Posterior vena cava (tissue), 2 donors: ENCODE data around the gene PBX1. TPM values are rescaled to one million over a fixed set of nuclear protein-coding genes. Genes with fewer than 3 reads are reported as not detected.
"Not testable (repeated sequence)": the region's sequence is repeated elsewhere in the genome, so short reads cannot be mapped to it uniquely, and the experiment has no call there.

Experiments used
- DNase-seq: peaks from one replicate; pipeline ENCODE4 v3.0.0-alpha.2; 2020; ENCODE audit warnings: low spot score
- intact Hi-C, 2 donors: fragments of 100-400 bp; cut with DNase I; formaldehyde crosslinking; loops; one replicate each; pipeline versions ENCODE4 v1.14.1 to v1.14.2; 2022 to 2023
- total RNA-seq, 2 donors: library from RNA; stranded (reverse); fragmentation: NEBNext Ultra II Directional; extraction: Animal tissue kit (Norgen Biotek cat#: 25700); gene quantifications; one replicate each; pipeline ENCODE4 v1.2.1, GENCODE V29; 2021
- donor health status: DM: yes; HTN: yes; CAD: no.
- donor health status: DM: yes; HTN: yes; CAD: no.

Gene PBX1
- total RNA-seq, 2 donors from 2014 or later: 84.2 to 146 TPM

DNA sequence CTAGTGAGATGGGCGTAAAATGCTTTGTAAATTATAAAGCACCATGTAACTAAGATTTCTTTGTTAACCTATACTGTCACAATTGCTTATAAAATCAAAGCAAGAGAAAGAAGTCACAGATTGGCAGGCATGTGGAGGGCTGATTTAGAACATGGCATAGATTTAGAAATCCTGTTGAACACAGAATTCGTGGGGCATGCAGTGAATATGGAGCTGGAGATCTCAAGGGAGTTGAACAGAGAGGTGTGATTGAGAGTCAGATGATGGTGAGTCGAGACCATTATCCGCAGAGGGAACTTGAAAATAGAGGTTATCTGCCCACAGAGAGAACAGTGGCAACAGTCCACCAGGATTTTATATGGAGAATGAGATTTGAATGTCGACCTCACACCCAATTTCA lies 27.6 kb downstream of the PBX1 start:
- intact Hi-C loops: no loop called here
- no peak for DNase-seq

DNA sequence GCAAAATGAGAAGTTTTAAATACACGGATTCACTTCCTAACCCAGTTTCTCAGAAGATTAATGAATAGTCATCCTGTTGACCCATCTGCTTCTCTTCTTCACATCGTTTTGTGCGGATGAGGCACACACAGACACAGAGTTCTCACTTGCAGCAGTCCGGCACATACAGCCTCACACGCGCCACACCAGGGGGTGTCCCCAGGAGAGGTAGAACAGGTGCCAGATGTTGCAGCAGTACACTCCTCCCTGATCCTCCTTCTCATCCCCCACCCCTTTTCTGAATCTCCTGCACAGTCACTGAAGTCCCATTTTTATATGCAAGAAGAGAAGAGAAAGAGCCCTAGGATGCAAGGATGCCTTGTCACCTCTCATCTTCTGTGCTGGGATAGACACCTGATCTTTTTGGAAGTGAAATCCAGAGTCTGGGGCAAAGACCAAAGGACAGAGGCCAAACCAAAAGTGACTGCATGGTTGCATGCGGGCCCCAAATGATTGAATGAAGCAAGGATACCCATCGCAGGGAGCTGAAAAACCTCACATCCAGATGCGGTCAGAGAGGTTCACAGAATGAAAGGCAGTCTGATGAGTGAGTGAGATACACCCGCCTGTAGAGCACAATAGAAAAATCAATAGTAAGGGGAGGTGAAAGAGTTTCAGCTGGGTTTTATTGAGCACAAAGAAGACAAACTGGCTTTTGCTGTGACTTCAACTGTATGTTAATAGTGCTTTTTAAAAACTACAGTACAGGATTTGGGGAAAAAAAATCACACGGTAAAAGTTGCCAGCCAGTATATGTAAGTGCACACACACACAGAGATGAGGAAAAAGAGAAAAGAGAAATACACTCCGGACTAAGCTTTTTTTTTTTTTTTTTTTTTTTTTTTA lies 28.9 kb downstream of the PBX1 start:
- intact Hi-C loops: no loop called here
- DNase-seq: no peak

DNA sequence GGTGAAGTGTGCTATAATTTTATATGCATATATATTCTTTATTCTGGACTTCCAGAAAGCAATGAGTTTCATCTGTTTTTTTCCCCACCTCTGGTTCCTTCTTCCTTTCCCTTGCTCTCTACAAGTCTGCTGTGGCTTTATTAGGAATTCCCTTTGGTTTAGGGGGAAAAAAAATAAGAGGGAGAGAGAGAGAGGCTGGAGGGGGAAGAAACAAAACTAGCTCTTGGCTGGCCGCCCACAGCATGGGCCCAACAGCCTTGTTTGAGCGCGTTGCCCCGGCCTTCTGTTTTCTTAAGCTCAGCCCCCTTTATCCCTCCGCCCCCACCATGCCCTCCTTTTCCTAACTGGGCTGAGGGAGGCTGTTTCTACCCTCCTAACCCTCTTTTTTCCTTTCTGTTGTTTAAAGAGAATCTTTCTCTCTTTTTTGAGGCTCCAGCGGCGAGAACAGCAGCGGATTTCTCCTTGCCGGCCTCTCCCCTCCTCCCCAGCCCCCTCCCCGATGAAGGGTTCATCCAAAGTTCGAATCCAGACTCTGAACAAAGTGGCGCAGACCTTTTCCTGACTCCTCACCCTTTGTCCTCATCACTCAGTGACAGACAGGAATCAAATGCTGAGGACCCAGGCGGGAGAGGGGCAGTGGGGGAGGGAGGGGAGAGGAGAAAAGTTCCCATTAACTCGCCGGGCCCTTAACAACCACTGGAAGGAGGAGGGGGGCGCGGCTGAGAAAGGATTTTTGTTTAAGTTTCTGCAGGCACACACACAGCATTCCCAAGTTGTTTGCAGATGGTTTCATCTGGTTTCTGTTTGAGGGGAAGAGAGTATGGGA lies 29.7 kb downstream of the PBX1 start:
- peak; percentile 90 for DNase-seq
- intact Hi-C loops: no loop called here

DNA sequence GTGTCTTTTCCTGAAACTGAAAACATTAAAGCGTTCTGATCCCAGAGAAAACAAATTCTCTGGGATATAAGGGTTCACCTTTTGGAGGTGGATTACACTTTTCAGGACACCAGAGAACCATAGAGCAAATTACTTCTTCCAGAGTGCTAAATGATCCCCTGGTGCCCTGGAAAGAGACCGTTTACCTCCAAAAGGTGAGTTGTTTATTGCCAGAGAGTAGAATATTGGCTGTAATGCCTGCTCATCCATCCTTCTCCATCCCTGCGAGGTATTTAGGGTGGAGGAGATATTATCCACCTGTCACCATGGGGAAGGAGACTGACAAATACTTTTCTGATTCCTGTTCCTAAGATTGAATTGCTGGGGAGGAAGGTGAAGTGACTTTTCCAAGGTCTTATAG lies 30.4 kb downstream of the PBX1 start:
- no peak for DNase-seq
- intact Hi-C loops: no loop called here

DNA sequence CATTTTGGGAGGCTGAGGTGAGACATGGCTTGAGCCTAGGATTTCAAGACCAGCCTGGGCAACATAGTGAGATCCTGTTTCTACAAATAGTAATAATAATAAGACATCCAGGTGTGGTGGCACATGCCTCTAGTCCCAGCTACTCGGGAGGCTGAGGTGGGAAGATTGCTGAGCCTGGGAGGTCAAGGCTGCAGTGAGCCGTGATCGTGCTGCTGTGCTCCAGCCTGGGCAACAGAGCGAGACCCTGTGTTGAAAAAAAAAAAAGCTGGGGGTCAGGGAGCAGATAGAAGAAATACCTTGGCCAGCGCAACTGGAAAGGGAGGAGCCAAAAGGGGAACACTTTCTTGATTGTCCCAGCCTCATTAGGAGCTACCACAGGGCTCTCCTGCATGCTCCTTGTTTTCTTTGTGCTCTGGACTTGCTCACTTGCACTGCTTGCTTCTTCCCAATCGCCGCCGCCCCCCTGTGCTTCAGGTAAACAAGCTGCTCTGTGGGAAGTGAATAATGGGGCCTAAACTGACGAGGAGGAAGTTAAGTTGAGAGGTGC lies 31.1 kb downstream of the PBX1 start:
- intact Hi-C loops: no loop called here
- DNase-seq: no peak

DNA sequence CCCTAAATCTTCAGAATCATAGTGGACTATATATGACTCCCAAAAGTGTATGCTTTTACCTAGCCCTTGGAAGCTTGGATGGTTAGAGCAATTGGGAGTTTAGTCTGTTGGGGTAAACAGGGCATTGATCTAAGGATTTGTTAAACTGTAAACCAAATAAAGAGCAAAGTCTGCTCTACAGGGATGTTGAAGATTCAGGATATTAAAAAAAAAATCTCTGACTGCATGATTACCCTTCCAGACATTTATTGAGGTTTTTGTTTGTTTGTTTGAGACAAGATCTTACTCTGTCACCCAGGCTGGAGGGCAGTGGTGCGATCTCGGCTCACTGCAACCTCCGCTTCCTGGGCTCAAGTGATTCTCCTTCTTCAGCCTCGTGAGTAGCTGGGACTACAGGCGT lies 31.6 kb downstream of the PBX1 start:
- intact Hi-C loops: no loop called here
- DNase-seq: no peak

DNA sequence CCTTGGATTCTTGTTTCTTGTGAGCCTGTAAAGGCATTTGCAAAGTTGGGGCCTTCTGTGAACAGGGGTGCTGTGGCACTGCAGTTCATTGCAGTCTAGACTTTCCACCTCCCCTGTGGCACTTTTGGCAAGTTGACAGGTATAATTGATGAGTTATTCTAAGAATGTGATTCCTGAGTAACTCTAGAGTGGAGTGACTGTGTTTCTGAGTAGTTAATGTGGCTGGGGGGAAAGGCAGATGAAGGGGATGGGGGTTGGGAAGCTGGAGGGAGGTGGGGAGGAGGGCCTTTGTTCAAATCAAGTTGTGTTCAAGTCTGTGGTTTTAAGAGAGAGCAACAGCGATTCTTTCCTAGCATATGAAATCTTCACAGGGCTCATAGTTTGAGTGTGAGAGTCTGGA lies 32.9 kb downstream of the PBX1 start:
- intact Hi-C loops: no loop called here
- DNase-seq: no peak

DNA sequence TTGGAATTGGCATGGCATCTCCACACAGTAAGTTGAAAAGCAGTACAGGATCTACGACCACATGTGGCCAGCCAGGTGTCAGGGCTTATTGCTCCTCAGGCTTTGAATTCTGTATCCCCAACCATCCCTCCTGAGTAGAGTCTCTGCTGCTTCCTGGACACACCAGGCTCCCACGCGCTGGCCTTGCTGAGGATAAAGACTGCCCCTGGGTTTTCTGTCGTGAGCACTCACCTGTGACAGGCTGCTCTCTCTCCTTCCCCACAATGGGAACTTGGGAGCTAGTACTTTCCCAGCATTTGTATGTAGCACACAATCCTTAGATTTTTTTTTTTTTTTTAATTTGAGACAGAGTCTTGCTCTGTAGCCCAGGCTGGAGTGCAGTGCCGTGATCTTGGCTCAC lies 33.6 kb downstream of the PBX1 start:
- DNase-seq: no peak

DNA sequence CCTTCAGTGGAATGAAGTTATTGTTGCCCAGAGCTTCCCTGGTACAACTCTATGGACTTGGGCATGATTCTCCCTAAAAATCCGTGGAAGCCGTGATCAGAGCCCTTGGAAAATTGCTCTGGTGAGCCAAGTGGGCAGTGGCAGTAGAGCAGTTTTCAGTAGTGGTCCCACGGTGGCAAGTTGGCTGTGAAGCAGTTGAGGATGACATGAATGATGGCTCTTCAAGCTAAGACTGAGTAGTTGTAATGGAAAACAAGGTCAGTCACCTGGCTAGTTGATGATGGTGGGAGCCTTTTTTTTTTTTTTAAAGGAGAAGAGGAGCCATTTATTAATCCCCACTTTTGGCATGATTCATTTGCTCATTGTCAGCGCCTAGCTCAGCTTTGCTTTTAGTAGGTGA lies 36.2 kb downstream of the PBX1 start:
- intact Hi-C loops: no loop called here
- DNase-seq: no peak

More for the DNA sequence above, 33.6 kb downstream of the PBX1 start:
- intact Hi-C loops: no loop called here

DNA sequence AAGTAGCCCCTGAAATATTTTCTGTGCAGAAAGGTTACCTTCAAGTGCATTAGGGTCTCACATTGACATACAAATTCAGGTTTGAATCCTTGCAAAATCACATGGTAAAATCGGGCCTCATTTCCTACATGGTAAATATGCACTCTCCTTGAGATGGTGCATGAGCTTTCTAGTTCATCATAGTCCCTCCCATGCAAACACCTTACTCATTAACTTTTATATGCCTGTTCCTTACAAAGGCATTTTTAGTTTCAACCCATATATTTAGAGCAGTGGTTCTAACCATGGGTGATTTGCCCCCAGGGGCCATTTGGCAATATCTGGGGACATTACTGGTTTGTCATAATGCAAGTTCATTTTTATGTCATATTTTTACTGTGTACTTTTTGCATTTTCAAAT lies 37.2 kb downstream of the PBX1 start:
- DNase-seq: no peak
- intact Hi-C loops: no loop called here

DNA sequence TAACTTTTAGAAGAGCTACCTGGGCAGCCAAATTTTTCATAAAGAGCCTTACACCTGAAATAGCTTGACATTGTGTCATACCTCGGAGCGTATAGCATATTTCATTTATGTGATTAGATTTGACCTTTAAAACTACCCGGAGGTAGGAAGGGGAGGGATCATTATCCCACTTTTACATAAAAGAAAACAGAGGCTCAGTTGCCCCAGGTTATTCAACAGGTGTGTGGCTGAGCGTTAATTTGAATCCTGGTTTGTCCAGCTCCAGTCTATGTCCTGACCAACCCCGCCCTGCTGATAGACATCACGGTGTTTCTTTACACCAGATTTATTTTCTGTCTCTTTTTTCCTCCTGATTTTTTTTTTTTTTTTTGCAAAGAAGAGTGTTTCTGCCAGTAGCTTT lies 39.7 kb downstream of the PBX1 start:
- DNase-seq: no peak
- intact Hi-C loops: loop anchor here in 1 of 2 donors (1.0 kb wide), 1 partner anchor 34 kb away; no protein-coding TSS in a partner anchor

DNA sequence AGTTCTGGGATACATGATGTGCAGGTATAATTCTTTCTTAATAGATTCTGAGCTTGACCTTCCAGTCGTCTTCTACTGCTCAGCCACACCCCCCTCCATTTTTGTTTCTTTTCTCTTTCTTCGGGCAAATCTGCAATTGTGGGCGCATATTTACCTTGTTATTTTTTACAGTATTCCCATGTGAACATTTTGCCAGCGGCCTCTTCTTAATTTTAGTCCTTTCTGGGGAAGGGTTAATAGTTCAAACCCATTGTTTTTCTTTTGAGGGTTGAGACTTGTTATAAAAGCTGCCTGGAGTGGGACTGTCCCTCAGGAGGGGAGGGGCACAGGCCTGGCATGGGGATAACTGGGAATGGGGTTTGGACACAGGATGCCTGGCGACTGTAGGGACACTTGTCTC lies 40.3 kb downstream of the PBX1 start:
- intact Hi-C loops: loop anchor here in 1 of 2 donors (1.0 kb wide), 1 partner anchor 35 kb away; no protein-coding TSS in a partner anchor
- no peak for DNase-seq

DNA sequence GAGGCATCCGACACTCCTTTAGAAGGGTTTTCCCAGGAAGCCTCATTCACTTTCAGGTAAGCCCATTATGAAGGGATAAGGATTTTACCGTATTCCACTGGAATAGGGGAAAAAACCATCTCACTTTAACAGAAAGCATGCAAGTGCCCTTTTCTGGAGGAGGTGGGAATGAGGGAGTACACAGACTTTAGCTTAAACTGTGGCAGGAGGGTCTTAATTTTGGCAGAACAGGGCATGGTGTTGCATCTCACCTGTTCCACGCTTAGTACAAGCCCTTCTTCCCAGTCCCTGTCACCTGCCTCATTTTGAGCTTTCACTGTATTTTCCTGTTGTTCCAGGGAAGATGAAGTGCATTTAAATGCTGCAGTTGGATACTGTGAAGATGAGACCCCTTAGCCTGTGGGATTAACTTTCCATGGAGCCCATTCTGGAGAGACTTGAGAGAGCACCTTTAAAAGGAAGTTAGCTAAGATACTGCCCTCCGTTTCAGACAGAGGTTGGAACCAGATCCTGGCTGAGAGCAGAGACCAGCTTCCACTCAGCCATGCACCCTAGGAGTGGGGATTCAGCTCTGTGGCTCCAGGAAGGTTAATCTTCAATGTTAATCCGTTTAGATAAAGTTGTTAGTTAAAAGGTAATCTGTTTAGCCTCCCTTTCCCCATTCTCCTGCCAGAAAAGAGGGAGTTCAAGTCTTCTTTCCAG lies 42.6 kb downstream of the PBX1 start:
- DNase-seq: no peak
- intact Hi-C loops: no loop called here

DNA sequence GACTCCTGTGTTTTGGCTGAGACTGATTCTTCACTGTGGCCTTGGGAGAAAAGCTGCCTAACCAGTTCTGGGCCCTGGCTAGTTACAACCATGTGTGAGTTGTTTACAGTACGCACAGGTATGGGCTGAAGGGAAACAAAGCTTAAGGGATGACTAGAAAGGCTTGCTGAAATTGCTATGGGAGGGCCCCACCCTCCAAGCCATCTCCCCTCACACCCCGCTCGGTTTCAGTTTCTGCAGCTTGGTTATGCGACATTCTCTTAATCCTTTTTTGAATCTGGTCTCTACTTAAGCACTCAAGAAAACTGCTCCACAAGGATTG lies 43.1 kb downstream of the PBX1 start:
- intact Hi-C loops: no loop called here
- DNase-seq: no peak

DNA sequence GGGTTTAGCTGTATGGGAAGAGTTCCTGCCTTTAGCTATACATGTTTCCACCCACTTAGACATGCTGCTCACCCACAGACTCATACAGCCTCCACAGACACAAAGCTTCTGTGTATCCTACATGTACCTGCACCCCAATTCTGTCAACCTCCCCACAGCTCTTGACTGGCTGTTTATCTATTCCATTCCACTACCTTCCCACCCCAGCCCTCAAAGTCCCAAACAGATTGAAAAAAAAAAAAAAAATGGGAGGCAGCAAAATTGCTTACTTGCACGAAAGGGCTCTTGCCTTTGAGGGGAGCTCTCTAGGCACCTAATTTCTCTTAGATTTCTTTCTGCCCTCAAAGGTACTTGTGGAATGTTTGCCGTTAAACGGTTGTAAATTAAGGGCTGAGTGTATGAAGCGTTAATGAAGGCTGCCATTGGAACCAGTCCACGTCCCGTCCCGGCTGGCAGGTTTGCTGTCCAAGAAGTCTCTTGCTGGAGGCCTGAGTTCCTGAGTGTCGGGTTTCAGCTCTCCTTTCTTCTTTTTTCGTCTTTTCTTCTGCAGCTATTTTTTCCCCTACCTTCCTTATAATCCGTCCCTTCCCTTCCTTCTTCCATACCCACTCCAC lies 43.6 kb downstream of the PBX1 start:
- no peak for DNase-seq
- intact Hi-C loops: loop anchor here in 1 of 2 donors (1.0 kb wide), 1 partner anchor 26 kb away; no protein-coding TSS in a partner anchor

DNA sequence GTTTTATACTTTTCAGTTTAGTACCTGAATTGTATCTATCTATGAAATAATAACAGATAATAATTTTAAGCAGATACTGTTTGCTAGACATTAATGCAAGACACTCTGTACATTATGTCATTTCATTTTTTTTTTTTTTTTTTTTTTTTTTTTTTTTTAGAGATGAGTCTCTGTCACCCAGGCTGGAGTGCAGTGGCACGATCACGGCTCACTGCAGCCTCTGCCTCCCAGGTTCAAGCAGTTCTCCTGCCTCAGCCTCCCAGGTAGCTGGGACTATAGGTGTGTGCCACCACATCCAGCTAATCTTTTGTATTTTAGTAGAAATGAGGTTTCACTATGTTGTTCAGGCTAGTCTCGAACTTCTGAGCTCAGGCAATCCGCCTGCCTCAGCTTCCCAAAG lies 44.8 kb downstream of the PBX1 start:
- DNase-seq: not testable (repeated sequence)
- intact Hi-C loops: loop anchor here in 1 of 2 donors (1.0 kb wide), 1 partner anchor 28 kb away; no protein-coding TSS in a partner anchor

DNA sequence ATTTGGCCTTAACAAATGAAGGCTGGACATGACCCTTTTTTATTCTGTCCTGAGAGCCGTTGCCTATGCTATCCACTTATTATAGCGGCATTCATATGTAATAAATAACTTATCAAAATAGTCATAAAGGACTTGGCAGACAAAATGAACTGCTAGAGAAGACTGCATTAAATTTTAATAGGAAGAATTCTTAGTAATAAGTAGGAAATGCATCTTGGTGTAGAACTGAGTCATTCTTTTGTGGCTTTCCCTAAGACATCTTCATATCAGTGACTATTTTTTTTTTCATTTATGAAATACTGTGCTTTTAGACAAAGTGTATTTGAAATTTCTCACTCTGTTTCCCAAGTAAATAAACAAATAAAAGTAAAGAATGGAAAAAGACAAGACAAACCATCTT lies 45.6 kb downstream of the PBX1 start:
- intact Hi-C loops: no loop called here
- no peak for DNase-seq

DNA sequence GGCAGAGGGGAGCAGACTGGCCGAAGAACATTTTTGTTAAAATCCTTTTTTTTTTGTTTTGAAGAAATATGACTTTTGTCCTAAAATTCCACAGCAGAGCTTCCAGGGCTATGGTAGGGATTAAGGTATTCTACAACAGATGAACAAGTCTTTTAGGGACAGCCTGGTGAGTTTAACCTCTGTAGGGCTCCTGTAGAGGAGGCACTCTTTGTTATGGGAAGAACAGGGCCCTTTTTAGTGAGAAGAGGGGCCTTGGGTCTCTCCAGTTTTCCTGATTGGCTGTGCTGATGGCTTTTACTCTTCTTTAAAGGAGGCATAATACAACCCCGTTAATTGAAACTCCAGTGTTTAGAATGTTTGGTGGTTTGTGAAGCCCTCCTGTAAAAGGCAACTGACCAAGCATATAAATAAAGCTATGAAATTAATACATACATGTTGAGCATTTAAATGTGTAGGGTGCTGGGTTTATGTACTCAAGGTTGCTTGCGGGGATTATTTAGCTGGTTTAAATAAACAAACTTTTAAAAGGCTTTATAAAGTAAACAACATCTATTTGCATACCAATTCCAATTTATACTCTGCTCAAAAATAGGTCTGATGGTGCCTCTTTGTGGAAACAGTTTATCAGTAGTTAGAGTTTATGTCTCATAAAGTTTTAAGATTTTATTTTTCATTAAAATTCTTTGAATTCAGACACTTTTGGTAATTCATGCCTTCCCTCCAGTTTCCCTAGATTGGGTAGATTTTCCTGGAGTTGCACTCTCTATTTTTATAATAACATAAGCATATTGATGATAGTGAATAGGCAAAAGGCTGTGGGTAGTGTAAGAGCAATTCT lies 46.5 kb downstream of the PBX1 start:
- intact Hi-C loops: no loop called here
- no peak for DNase-seq
